K562 treated with DMSO at 1 percent for 4 hours (cell line): ENCODE measurements around the gene PHIP. TPM values are rescaled to one million over a fixed set of nuclear protein-coding genes. Genes with fewer than 3 reads are reported as not detected.

Experiments
- total RNA-seq: library from RNA; unstranded; fragments of 300-600 nt; gene quantifications from 2 replicates; pipeline ENCODE4 v1.2.3, GENCODE V29; 2022; ENCODE audit not compliant: insufficient read depth

The PHIP gene
- 7.5 and 10.3 TPM in 2 replicates for total RNA-seq

DNA sequence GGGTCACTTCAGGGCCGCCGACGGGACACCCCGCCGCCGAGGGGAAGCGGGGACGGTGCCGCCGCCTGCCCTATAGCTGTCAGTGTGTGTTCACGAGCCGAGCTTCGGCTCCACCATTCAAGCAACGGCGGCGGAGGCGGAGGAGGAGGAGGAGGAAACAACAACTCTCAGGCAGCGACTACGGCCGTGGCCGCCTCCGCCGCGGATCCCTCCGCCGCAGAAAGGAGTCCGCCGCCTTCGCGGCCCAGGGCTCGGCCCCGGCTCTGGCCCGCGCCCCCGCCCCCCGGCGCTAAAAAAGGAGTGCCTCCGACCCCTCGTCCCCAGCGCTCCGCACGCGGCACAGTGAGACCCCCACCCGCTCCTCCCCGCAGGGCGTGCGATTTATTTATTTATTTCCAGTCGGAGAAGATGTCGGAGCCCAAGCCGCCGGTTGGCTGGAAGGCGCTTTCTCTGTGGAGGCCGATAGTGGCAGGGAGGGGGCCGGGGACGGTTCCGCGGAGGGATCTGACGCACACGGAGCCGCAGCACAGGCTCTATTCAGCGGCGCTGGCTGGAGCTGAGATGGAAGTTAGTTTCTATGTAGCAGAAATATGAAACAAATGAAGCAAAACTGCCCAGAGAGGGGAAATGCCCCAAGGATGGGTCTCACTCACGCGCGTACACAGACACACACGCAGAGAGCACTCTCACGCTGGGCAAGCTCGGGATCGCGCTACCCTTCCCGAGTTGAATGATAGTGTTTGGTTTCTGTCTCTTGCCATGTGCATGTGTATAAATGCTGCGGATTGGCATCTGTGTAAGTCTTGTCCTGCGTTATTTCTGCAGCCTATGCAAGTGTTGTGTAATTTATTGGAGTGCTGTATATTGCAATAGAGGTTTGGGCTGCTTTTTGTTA lies at the start of gene PHIP:
TSS of gene PHIP (minus strand) at position 180 of the 895 bp plus-strand sequence. CDS start 186 bp downstream, outside the sequence.

Other genes with a start within 250 kb of the PHIP start
- gene IRAK1BP1, start 210.7 kb downstream of the PHIP start, total RNA-seq, result 0.51 and 2.1 TPM in 2 replicates
- gene HMGN3, start 156.4 kb upstream of the PHIP start, total RNA-seq, result 24.8 and 35.5 TPM in 2 replicates